GM18505 (cell line): ENCODE data around the gene ITPR1.

Source experiments
- ATAC-seq: cut with Tn5 transposase; IDR thresholded peaks from one replicate; pipeline ENCODE4 v1.9.1; 2021; ENCODE audit not compliant: unreplicated experiment
- POLR2A ChIP-seq: IDR thresholded peaks from 4 replicates; pipeline ENCODE4 v1.6.1; 2011; ENCODE audit warnings: borderline replicate concordance; ENCODE audit not compliant: insufficient read depth, insufficient read length; ENCODE audit errors: extremely low read depth

ITPR1 gene

GRCh38 chr3:4814904-4815574 lies 321.9 kb downstream of the ITPR1 start:
- no peak for ATAC-seq
- TF ChIP-seq POLR2A: no peak

GRCh38 chr3:4816306-4816705 lies 323.2 kb downstream of the ITPR1 start:
- TF ChIP-seq POLR2A: no peak
- ATAC-seq: no peak

- no peak for TF ChIP-seq POLR2A
- ATAC-seq: no peak
Observed at GRCh38 chr3:4816718-4817117, 323.6 kb downstream of the ITPR1 start.

GRCh38 chr3:4817128-4817527 lies 324.0 kb downstream of the ITPR1 start:
- ATAC-seq: no peak
- no peak for TF ChIP-seq POLR2A

GRCh38 chr3:4818164-4818563 lies 325.0 kb downstream of the ITPR1 start:
- TF ChIP-seq POLR2A: no peak

GRCh38 chr3:4818986-4819693 lies 326.0 kb downstream of the ITPR1 start:
- no peak for ATAC-seq
- no peak for TF ChIP-seq POLR2A

More at GRCh38 chr3:4818164-4818563, 325.0 kb downstream of the ITPR1 start:
- ATAC-seq: no peak

- no peak for ATAC-seq
- TF ChIP-seq POLR2A: no peak
Observed at GRCh38 chr3:4819746-4820145, 326.6 kb downstream of the ITPR1 start.

- no peak for TF ChIP-seq POLR2A
- ATAC-seq: no peak
Observed at GRCh38 chr3:4820296-4821121, 327.4 kb downstream of the ITPR1 start.

GRCh38 chr3:4821338-4821737 lies 328.2 kb downstream of the ITPR1 start:
- no peak for ATAC-seq
- TF ChIP-seq POLR2A: no peak

GRCh38 chr3:4821975-4822374 lies 328.8 kb downstream of the ITPR1 start:
- ATAC-seq: no peak
- TF ChIP-seq POLR2A: no peak

- no peak for ATAC-seq
- no peak for TF ChIP-seq POLR2A
Observed at GRCh38 chr3:4822568-4822967, 329.4 kb downstream of the ITPR1 start.

- ATAC-seq: no peak
- TF ChIP-seq POLR2A: no peak
Observed at GRCh38 chr3:4823385-4823784, 330.2 kb downstream of the ITPR1 start.
